ENCODE measurements around the gene GRIN3A. TPM values are rescaled to one million over a fixed set of nuclear protein-coding genes. Genes with fewer than 3 reads are reported as not detected.

GRIN3A gene
- total RNA-seq, result 1 to 10 TPM in 2 of 9 donors, under 1 TPM in 7; 0.09 to 1.4 (median 0.32) TPM
- under 1 TPM; 0.06 to 0.19 TPM for polyA plus RNA-seq
- long read RNA-seq, donor 1, partial matches to known transcripts, result 0 of 1 reads
- long read RNA-seq, donor 1, other reads (novel, unspliced or antisense), result 1 of 1 reads
- long read RNA-seq, donor 2, result 0 reads
- long read RNA-seq, donor 3, partial matches to known transcripts, result 1 of 1 reads
- long read RNA-seq, donor 3, other reads (novel, unspliced or antisense), result 0 of 1 reads

- peak within 1 kb of the TSS; percentile 19 to 62 (median 47) for H3K4me3 ChIP-seq
- intact Hi-C loops (cut with DNase I), result loop anchor here in 2 of 10 donors (10.0 kb wide), 1 partner anchor 134 kb away; no protein-coding TSS in a partner anchor
- WGBS, 4 donors, result 3% methylated on average over 26 of the region's 26 CpGs
- no peaks in the 10 kb centered on the region for H3K9me3 ChIP-seq
- TF ChIP-seq POLR2A (IDR thresholded peaks at IDR 0.05), result no peak
- TF ChIP-seq, protein P1, sequence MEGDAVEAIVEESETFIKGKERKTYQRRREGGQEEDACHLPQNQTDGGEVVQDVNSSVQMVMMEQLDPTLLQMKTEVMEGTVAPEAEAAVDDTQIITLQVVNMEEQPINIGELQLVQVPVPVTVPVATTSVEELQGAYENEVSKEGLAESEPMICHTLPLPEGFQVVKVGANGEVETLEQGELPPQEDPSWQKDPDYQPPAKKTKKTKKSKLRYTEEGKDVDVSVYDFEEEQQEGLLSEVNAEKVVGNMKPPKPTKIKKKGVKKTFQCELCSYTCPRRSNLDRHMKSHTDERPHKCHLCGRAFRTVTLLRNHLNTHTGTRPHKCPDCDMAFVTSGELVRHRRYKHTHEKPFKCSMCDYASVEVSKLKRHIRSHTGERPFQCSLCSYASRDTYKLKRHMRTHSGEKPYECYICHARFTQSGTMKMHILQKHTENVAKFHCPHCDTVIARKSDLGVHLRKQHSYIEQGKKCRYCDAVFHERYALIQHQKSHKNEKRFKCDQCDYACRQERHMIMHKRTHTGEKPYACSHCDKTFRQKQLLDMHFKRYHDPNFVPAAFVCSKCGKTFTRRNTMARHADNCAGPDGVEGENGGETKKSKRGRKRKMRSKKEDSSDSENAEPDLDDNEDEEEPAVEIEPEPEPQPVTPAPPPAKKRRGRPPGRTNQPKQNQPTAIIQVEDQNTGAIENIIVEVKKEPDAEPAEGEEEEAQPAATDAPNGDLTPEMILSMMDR (IDR thresholded peaks at IDR 0.05), result peak in 6 of 12 donors; percentile 7 to 41 (median 31)
- DNase-seq, result peak in 4 of 5 donors; percentile 24 to 70 (median 50)
- ATAC-seq, result peak in 3 of 4 donors; percentile 67 to 87 (median 69)
- H3K4me1 ChIP-seq, result peaks cover 0 to 18% (median 12%) of the 10 kb centered on the region in 12 donors
- no peaks in the 10 kb centered on the region for H3K36me3 ChIP-seq
- peak within 1 kb of the TSS in 2 of 12 donors; percentile 21 to 22 for H3K27ac ChIP-seq
- H3K27me3 ChIP-seq, result peaks cover 17 to 61% (median 38%) of the 10 kb centered on the region in 9 donors
Measured at GRCh38 chr9:101738566-101739183, at the start of gene GRIN3A. Gene GRIN3A (minus strand): TSS chr9:101738647. CDS start chr9:101737979, 668 bp downstream.

- TF ChIP-seq, protein P1 (IDR thresholded peaks at IDR 0.05), result no peak
- no peak for TF ChIP-seq POLR2A (IDR thresholded peaks at IDR 0.05)
- 28 to 43% (median 31%) methylated on average over 1 of the region's 1 CpG for WGBS, 4 donors
- intact Hi-C loops (cut with DNase I), result no loop called here
- ATAC-seq (no peak), DNase-seq (no peak)
- Histone ChIP-seq H3K36me3 (no peaks in the 10 kb centered on the region), H3K27ac (no peak overlapping the region), H3K4me3 (no peak overlapping the region), H3K9me3 (no peaks in the 10 kb centered on the region), H3K4me1 (no peaks in the 10 kb centered on the region), H3K27me3 (no peaks in the 10 kb centered on the region)
Measured at GRCh38 chr9:101787891-101788290, 49.4 kb upstream of the GRIN3A start.

DNA sequence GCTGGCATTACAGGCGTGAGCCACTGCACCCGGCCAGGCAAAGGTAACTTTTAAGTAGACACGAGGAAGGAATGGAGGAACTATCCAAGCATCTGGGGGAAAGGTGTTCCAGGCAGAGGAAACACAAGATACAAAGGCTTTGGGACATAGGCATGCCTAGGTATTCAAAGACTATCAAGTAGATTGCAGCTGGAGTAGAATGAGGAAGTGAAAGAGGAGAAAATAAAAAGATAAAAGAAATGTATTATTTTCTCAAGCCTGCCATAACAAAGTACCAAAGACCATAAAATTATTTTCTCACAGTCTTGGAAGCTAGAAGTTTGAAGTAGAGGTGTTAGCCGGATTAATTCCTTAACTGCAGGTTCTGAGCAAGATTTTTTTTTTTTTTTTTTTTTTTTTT is 39.9 kb upstream of the GRIN3A start:
- Histone ChIP-seq H3K9me3 (no peaks in the 10 kb centered on the region), H3K27me3 (no peaks in the 10 kb centered on the region), H3K4me3 (no peak overlapping the region), H3K36me3 (no peaks in the 10 kb centered on the region), H3K4me1 (no peaks in the 10 kb centered on the region), H3K27ac (no peak overlapping the region)
- intact Hi-C loops (cut with DNase I), result no loop called here
- no peak for ATAC-seq
- no peak for TF ChIP-seq POLR2A (IDR thresholded peaks at IDR 0.05)
- TF ChIP-seq, protein P1 (IDR thresholded peaks at IDR 0.05), result no peak
- 80 to 90% (median 85%) methylated on average over 4 of the region's 4 CpGs for WGBS, 4 donors
- no peak for DNase-seq

- no peaks in the 10 kb centered on the region for H3K27me3 ChIP-seq
- 79 to 91% (median 87%) methylated on average over 3 of the region's 3 CpGs for WGBS, 4 donors
- no peaks in the 10 kb centered on the region for H3K36me3 ChIP-seq
- intact Hi-C loops (cut with DNase I), result no loop called here
- no peak for TF ChIP-seq POLR2A (IDR thresholded peaks at IDR 0.05)
- TF ChIP-seq, protein P1 (IDR thresholded peaks at IDR 0.05), result no peak
- ATAC-seq, result no peak
- H3K9me3 ChIP-seq, result no peaks in the 10 kb centered on the region
- no peak for DNase-seq
- H3K27ac ChIP-seq, result no peak overlapping the region
- no peaks in the 10 kb centered on the region for H3K4me1 ChIP-seq
- H3K4me3 ChIP-seq, result no peak overlapping the region
Measured at GRCh38 chr9:101764472-101764871, 26.0 kb upstream of the GRIN3A start.

Data from heart left ventricle (tissue), 16 donors.